Right atrium auricular region (tissue), 2 donors: Measurements from ENCODE around the gene CSF2RB. TPM values are rescaled to one million over a fixed set of nuclear protein-coding genes. Genes with fewer than 3 reads are reported as not detected.

Experiments used
- DNase-seq: peaks from one replicate; pipeline ENCODE4 v3.0.0-alpha.2; 2019; ENCODE audit warnings: low spot score
- H3K27ac ChIP-seq, 2 donors: fragments of 200-600 bp; sonication (generic); 1 replicate in 1 of 2; 2 replicates in 1 of 2; pipeline ENCODE4 v1.5.1; 2016 to 2019
- H3K27me3 ChIP-seq, 2 donors: fragments of 200-600 bp; sonication (generic); one replicate each; pipeline versions ENCODE4 v1.5.1 to v1.6.0; 2017 to 2019
- H3K36me3 ChIP-seq: fragments of 200-600 bp; sonication (generic); one replicate; pipeline ENCODE4 v1.5.1; 2016
- H3K4me1 ChIP-seq, 2 donors: fragments of 200-600 bp; sonication (generic); one replicate each; pipeline versions ENCODE4 v1.5.1 to v1.6.0; 2017 to 2019
- H3K4me3 ChIP-seq, 2 donors: fragments of 200-600 bp; sonication (generic); 1 replicate in 1 of 2; 2 replicates in 1 of 2; pipeline ENCODE4 v1.5.1; 2017 to 2019; ENCODE audit warnings: mild to moderate bottlenecking in 1 of 2, moderate library complexity in 1 of 2
- H3K9me3 ChIP-seq, 2 donors: fragments of 200-600 bp; sonication (generic); one replicate each; pipeline ENCODE4 v1.5.1; 2019
- CTCF ChIP-seq, 2 donors: fragments of 200-600 bp; sonication (generic); IDR thresholded peaks; one replicate each; pipeline ENCODE4 v1.5.1; 2019; ENCODE audit warnings: antibody characterized with exemption in 2 of 2
- total RNA-seq, 2 donors: library from RNA; depleted of rRNA; stranded (reverse); fragments of >200 nt; gene quantifications; one replicate each; pipeline ENCODE4 v1.1.0, GENCODE V29; 2016

Gene CSF2RB
- total RNA-seq, 2 donors from 2014 or later = 1.8 to 4.2 TPM

GRCh38 chr22:36926721-36927435 is 13.4 kb downstream of the CSF2RB start:
- H3K27me3 ChIP-seq = no peaks in the 10 kb centered on the region
- H3K36me3 ChIP-seq = no peaks in the 10 kb centered on the region

GRCh38 chr22:36927671-36928070 is 14.2 kb downstream of the CSF2RB start:
- Histone ChIP-seq H3K4me1 (no peaks in the 10 kb centered on the region), H3K27me3 (no peaks in the 10 kb centered on the region), H3K27ac (no peak overlapping the region), H3K36me3 (no peaks in the 10 kb centered on the region), H3K9me3 (no peaks in the 10 kb centered on the region), H3K4me3 (no peak overlapping the region)
- no peak for TF ChIP-seq CTCF (IDR thresholded peaks at IDR 0.05)
- peak; percentile 30 for DNase-seq

More at GRCh38 chr22:36926721-36927435, 13.4 kb downstream of the CSF2RB start:
- no peak overlapping the region for H3K4me3 ChIP-seq
- H3K4me1 ChIP-seq = peaks cover 0 to 7% of the 10 kb centered on the region in 2 donors
- no peak for TF ChIP-seq CTCF (IDR thresholded peaks at IDR 0.05)
- no peaks in the 10 kb centered on the region for H3K9me3 ChIP-seq
- DNase-seq = peak; percentile 54
- H3K27ac ChIP-seq = no peak overlapping the region

GRCh38 chr22:36928196-36928595 is 14.8 kb downstream of the CSF2RB start:
- DNase-seq = peak; percentile 7
- Histone ChIP-seq H3K36me3 (no peaks in the 10 kb centered on the region), H3K4me3 (no peak overlapping the region), H3K4me1 (no peaks in the 10 kb centered on the region), H3K27ac (no peak overlapping the region), H3K9me3 (no peaks in the 10 kb centered on the region), H3K27me3 (no peaks in the 10 kb centered on the region)
- no peak for TF ChIP-seq CTCF (IDR thresholded peaks at IDR 0.05)

GRCh38 chr22:36928786-36929535 is 15.5 kb downstream of the CSF2RB start:
- no peaks in the 10 kb centered on the region for H3K4me1 ChIP-seq
- no peaks in the 10 kb centered on the region for H3K9me3 ChIP-seq
- no peak overlapping the region for H3K4me3 ChIP-seq
- no peak for TF ChIP-seq CTCF (IDR thresholded peaks at IDR 0.05)
- H3K27me3 ChIP-seq = no peaks in the 10 kb centered on the region
- DNase-seq = peak; percentile 32
- no peaks in the 10 kb centered on the region for H3K36me3 ChIP-seq
- no peak overlapping the region for H3K27ac ChIP-seq

- no peaks in the 10 kb centered on the region for H3K27me3 ChIP-seq
- no peaks in the 10 kb centered on the region for H3K4me1 ChIP-seq
- TF ChIP-seq CTCF (IDR thresholded peaks at IDR 0.05) = no peak
- peak; percentile 54 for DNase-seq
- H3K36me3 ChIP-seq = no peaks in the 10 kb centered on the region
- no peak overlapping the region for H3K27ac ChIP-seq
- no peaks in the 10 kb centered on the region for H3K9me3 ChIP-seq
- H3K4me3 ChIP-seq = no peak overlapping the region
Measured at GRCh38 chr22:36929621-36930020, 16.2 kb downstream of the CSF2RB start.
